Measurements from ENCODE around the gene RANBP1. TPM values are rescaled to one million over a fixed set of nuclear protein-coding genes. Genes with fewer than 3 reads are reported as not detected.

The RANBP1 gene
- total and polyA plus RNA-seq, 2 donors (not counting 1 experiment from before 2014, with no cell fraction given) = 67.0 to 77.6 TPM

- DNase-seq (no peak), ATAC-seq (ENCODE audit: low read depth) (no peak)
- H3K9ac ChIP-seq (ENCODE audit: low read length) = no peak overlapping the region
- H3K9me3 ChIP-seq (ENCODE audit: control extremely low read depth in 1 of 3, control insufficient read depth in 2 of 3, insufficient read depth in 1 of 3, low read length in 2 of 3) = no peaks in the 10 kb centered on the region
- H4K20me1 ChIP-seq (ENCODE audit: control insufficient read depth, insufficient read depth, low read length, poor library complexity, severe bottlenecking) = peaks cover 31% of the 10 kb centered on the region
- peaks cover 0 to 36% of the 10 kb centered on the region in 2 experiments for H3K36me3 ChIP-seq (replicated peaks in 1 of 2; ENCODE audit: control extremely low read depth in 1 of 2, control insufficient read depth in 1 of 2, extremely low read depth in 1 of 2, insufficient read depth in 2 of 2, low read length in 1 of 2)
- peaks cover 28% of the 10 kb centered on the region for H3K79me2 ChIP-seq (ENCODE audit: control insufficient read depth, insufficient read depth, low read length)
- intact Hi-C loops (cut with micrococcal nuclease) = no loop called here
- no peak for TF ChIP-seq CTCF (IDR thresholded peaks at IDR 0.05)
- no peak for TF ChIP-seq EZH2 (IDR thresholded peaks at IDR 0.05; ENCODE audit: borderline replicate concordance, insufficient read depth, low read depth, low read length, poor library complexity, severe bottlenecking)
- Mint-ChIP-seq H3K4me1 (peaks cover 7% of the 10 kb centered on the region), H3K9me3 (ENCODE audit: insufficient read depth) (no peaks in the 10 kb centered on the region), H3K4me3 (no peak overlapping the region), H3K27ac (no peak overlapping the region), H3K27me3 (no peaks in the 10 kb centered on the region)
- ChIA-PET POLR2A (no interaction called here), CTCF (no interaction called here)
- no peak overlapping the region for H3K27ac ChIP-seq (ENCODE audit: low read length in 2 of 2)
- no peak overlapping the region for H3K4me2 ChIP-seq (replicated peaks; ENCODE audit: low read depth, low read length, poor library complexity, severe bottlenecking)
- peaks cover 0 to 6% of the 10 kb centered on the region in 2 donors for H3K4me1 ChIP-seq (ENCODE audit: control insufficient read depth in 2 of 2, insufficient read depth in 2 of 2, low read length in 2 of 2)
- 72% methylated on average over 18 of the region's 19 CpGs for WGBS (ENCODE audit: insufficient coverage)
- no peak overlapping the region for H2AFZ ChIP-seq (ENCODE audit: insufficient read depth, low read depth, low read length, poor library complexity, severe bottlenecking)
- no peaks in the 10 kb centered on the region for H3K27me3 ChIP-seq (replicated peaks in 1 of 4; ENCODE audit: control extremely low read depth in 1 of 4, control insufficient read depth in 3 of 4, insufficient read depth in 4 of 4, low read length in 3 of 4)
- H3K4me3 ChIP-seq (ENCODE audit: control extremely low read depth in 1 of 5, extremely low read depth in 1 of 5, insufficient read depth in 1 of 5, low read depth in 2 of 5, low read length in 4 of 5) = no peak overlapping the region
Observed at GRCh38 chr22:20126284-20127029, 10.6 kb downstream of the RANBP1 start.

- no peak for ATAC-seq (ENCODE audit: low read depth)
- Mint-ChIP-seq H3K4me1 (peaks cover 2% of the 10 kb centered on the region), H3K27ac (no peak overlapping the region), H3K27me3 (no peaks in the 10 kb centered on the region), H3K4me3 (no peak overlapping the region), H3K9me3 (ENCODE audit: insufficient read depth) (no peaks in the 10 kb centered on the region)
- intact Hi-C loops (cut with micrococcal nuclease) = no loop called here
- 93% methylated on average over 15 of the region's 15 CpGs for WGBS (ENCODE audit: insufficient coverage)
- Histone ChIP-seq H3K4me1 (ENCODE audit: control insufficient read depth in 2 of 2, insufficient read depth in 2 of 2, low read length in 2 of 2) (peaks cover 2 to 10% of the 10 kb centered on the region in 2 donors), H3K4me2 (replicated peaks; ENCODE audit: low read depth, low read length, poor library complexity, severe bottlenecking) (no peak overlapping the region), H3K9ac (ENCODE audit: low read length) (no peak overlapping the region), H3K27me3 (replicated peaks in 1 of 4; ENCODE audit: control extremely low read depth in 1 of 4, control insufficient read depth in 3 of 4, insufficient read depth in 4 of 4, low read length in 3 of 4) (no peaks in the 10 kb centered on the region), H3K4me3 (ENCODE audit: control extremely low read depth in 1 of 5, extremely low read depth in 1 of 5, insufficient read depth in 1 of 5, low read depth in 2 of 5, low read length in 4 of 5) (no peak overlapping the region), H3K27ac (ENCODE audit: low read length in 2 of 2) (no peak overlapping the region), H3K36me3 (replicated peaks in 1 of 2; ENCODE audit: control extremely low read depth in 1 of 2, control insufficient read depth in 1 of 2, extremely low read depth in 1 of 2, insufficient read depth in 2 of 2, low read length in 1 of 2) (peaks cover 0 to 27% of the 10 kb centered on the region in 2 experiments), H4K20me1 (ENCODE audit: control insufficient read depth, insufficient read depth, low read length, poor library complexity, severe bottlenecking) (peaks cover 25% of the 10 kb centered on the region), H3K79me2 (ENCODE audit: control insufficient read depth, insufficient read depth, low read length) (peaks cover 23% of the 10 kb centered on the region), H3K9me3 (ENCODE audit: control extremely low read depth in 1 of 3, control insufficient read depth in 2 of 3, insufficient read depth in 1 of 3, low read length in 2 of 3) (no peaks in the 10 kb centered on the region), H2AFZ (ENCODE audit: insufficient read depth, low read depth, low read length, poor library complexity, severe bottlenecking) (no peak overlapping the region)
- ChIA-PET CTCF (no interaction called here), POLR2A (no interaction called here)
- DNase-seq = no peak
- TF ChIP-seq CTCF (IDR thresholded peaks at IDR 0.05) (no peak), EZH2 (IDR thresholded peaks at IDR 0.05; ENCODE audit: borderline replicate concordance, insufficient read depth, low read depth, low read length, poor library complexity, severe bottlenecking) (no peak)
Observed at GRCh38 chr22:20127318-20127868, 11.5 kb downstream of the RANBP1 start.
